HG02938 (cell line): ENCODE results near the gene OSM.
"Not testable (repeated sequence)": the region's sequence is repeated elsewhere in the genome, so short reads cannot be mapped to it uniquely, and the experiment has no call there.

ENCODE experiments used
- ATAC-seq: cut with Tn5 transposase; IDR thresholded peaks from one replicate; pipeline ENCODE4 v1.9.1; 2021; ENCODE audit warnings: mild to moderate bottlenecking, moderate library complexity; ENCODE audit not compliant: unreplicated experiment

The OSM gene

GRCh38 chr22:30230330-30230729, 36.3 kb downstream of the OSM start:
- no peak for ATAC-seq

GRCh38 chr22:30228509-30229359, 37.9 kb downstream of the OSM start:
- no peak for ATAC-seq

DNA sequence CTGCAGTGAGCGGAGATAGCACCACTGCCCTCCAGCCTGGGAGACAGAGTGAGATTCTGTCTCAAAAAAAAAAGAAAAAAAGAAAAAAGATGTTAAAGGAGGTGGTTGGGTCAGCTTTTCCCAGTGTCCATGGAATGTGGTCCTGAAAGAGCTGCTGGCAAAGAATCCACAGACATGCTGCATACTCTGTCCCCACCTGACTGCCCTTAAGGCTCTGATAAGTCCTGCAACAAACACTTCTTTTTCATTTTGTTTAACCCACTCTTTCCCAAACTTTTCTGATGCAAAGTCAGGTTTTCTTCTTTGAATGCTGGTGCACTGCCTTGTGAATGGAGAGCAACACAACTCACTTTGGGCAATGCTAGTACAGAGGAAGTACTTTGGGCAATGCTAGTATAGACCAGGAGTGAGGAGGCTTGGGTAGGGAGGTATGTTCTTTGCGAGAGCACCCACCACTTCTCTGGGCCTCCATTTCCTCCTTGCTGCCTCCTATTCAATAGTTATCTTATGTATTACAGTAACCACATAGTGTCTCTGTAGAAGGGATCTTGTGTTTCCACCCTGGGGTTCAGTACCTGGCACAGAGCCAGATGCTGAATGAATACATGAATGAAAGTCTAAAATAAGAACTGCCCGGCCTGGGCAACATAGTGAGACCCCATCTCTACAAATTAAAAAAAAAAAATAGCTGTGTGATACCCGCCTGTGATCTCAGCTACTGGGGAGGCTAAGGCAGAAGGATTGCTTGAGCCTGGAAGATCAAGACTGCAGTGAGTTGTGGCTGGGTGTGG, 39.0 kb downstream of the OSM start:
- no peak for ATAC-seq

DNA sequence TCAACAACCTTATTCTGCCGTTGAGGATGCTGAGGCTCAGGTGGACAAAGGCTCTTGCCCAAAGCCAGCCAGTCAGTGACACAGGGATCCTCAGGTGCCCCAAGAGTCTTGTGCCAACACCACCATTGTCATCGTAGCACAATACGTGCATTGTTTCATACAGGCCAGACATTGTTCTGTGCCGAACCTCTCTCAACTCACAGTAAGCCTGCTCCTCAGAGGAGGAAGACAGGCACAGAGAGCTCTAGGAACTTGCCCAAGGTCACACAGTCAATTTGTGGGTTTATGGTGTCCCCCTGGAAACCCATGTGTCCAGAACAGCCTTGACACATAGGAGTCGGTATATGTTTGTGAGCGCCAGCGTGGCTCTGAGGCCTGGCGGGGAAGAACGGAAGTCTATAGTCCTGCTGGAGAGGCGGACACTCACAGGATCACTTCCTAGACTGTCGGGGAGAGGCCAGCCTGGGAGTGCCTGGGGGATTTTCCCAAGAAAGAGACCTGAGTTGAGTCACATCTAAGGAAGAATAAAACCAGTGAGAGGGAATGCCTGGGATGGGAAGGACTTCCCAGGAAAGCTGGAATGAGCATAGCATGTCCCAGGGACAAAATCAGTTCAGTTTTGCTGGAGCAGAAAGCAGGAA, 40.3 kb downstream of the OSM start:
- no peak for ATAC-seq

DNA sequence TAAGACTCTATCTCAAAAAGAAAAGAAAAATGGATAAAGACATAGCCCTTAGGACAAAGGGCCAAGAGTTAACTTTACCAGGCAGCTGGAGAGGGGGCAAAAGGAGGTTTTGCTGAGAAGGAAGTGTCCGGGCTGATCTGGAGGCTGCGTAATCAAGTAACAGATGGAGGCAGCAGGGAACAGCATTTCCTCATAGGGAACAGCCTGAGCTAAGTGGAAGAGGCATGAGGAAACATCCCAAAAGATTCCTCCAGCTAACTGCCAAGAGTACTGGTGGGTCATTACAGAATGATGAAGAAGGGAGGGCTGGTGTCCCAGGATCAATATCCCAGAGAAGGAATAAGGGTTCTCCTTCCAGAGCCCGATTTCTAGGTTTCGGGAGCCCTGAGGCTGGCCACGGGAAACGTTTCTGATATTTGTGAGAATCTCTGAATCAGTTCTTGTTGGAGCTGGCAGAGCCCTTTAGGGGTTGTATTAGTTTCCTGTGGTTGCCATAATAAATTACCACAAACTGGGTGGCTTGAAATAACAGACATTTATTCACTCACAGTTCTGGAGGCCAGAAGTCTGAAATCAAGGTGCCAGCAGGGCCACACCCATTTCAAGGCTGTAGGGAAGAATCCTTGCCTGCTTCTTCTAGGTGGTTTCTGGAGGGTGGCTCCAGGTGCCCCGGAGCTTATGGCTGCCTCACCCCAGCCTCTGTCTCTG, 41.3 kb downstream of the OSM start:
- ATAC-seq, result no peak

GRCh38 chr22:30224161-30224857, 42.3 kb downstream of the OSM start:
- ATAC-seq, result no peak

- ATAC-seq, result no peak
Measured at GRCh38 chr22:30223303-30223702, 43.3 kb downstream of the OSM start.

- no peak for ATAC-seq
Measured at GRCh38 chr22:30222321-30222720, 44.3 kb downstream of the OSM start.

DNA sequence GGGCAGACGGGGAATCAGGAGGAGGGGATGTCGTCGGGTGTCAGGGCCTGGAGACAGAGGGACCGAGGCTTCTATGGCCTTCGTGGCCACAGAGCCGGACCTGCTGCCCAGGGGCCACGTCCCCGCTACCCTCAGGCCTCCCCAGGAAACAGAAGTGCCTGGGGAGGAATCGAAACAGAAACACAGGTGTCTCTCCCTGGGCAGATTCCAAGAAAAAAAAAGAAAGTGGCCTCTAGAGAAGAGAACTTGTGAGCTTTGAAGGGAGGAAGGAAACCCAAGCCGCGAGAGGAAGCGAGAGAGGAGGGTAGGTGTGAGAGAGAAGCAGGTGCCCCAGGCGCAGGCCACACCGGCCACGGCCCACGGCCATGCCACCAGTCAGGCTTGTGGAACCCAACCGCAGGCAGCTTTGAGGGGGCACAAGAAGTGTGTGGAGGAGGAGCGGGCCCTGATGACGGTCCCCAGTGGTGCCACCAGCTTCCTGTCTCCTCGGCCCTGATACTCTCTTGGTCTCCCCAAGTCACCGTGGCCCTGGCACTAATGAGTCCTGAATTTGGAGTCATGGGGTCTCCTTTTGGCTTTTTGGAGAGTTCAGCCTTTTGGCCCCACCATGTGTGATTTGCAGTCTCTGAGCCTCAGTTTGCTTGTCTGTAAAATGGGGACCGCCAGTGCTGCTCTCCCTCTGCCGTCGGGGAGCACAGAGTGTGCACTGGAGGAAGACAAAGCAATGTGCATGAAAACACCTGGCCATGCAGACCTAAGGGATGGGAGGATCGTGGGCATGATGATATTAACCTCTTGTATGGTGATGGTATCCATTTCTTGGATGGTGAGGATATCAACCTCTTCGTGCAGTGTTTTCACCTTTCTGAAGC, 45.3 kb downstream of the OSM start:
- no peak for ATAC-seq

GRCh38 chr22:30220338-30221012, 46.2 kb downstream of the OSM start:
- no peak for ATAC-seq

- ATAC-seq, result no peak
Measured at GRCh38 chr22:30219668-30220278, 46.9 kb downstream of the OSM start.

- ATAC-seq, result no peak
Measured at GRCh38 chr22:30219049-30219654, 47.5 kb downstream of the OSM start.

GRCh38 chr22:30217698-30218560, 48.7 kb downstream of the OSM start:
- ATAC-seq, result no peak

DNA sequence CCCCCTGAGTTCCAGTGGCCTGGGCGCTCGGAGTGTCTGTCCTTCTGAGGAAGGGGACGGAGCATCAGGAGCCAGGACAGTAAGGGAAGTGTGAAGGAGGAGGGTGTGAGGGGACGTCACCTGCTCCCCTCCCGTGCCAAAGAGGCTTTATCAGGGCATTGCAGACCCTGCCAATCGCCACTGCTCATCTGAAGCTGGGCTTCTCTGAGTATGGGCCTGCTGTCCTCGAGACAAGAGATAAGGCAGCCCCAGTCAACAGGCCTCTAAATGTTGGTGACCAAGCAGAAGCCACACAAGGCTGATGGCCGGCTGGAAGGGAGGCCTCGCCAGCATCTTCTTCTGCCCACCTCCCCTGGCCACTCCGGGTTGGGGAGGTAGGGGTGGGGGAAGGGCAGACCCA, 49.9 kb downstream of the OSM start:
- ATAC-seq, result no peak

DNA sequence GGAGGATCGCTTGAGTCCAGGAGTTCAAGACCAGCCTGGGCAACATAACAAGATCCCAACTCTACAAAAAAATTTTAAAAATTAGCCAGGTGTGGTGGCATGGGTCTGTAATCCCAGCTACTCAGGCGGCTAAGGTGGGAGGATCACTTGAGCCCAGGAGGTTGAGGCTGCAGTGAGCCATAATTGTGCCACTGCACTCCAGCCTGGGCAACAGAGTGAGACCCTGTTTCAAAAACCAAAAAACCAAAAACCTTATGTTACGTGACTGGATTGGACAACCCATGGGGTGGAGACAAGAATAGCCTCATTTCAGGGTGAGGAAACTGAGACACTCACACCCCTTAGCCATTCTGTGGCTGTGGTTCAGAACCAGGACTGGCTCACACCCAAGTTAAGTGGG, 50.4 kb downstream of the OSM start:
- not testable (repeated sequence) for ATAC-seq

- no peak for ATAC-seq
Measured at GRCh38 chr22:30214703-30215407, 51.8 kb downstream of the OSM start.
